Stomach smooth muscle (tissue), 2 donors: ENCODE results near the gene CAPS.

Source experiments
- H3K27ac ChIP-seq: one replicate; pipeline ENCODE4 v1.7.0; 2013; ENCODE audit warnings: mild to moderate bottlenecking, low read length, inconsistent platforms
- H3K27me3 ChIP-seq, 2 donors: one replicate each; pipeline ENCODE4 v1.7.0; 2013; ENCODE audit warnings: low read length in 2 of 2; ENCODE audit not compliant: insufficient read depth in 2 of 2, control insufficient read depth in 1 of 2
- H3K36me3 ChIP-seq, 2 donors: one replicate each; pipeline ENCODE4 v1.7.0; 2013; ENCODE audit warnings: low read length in 2 of 2; ENCODE audit not compliant: control insufficient read depth in 2 of 2, insufficient read depth in 2 of 2
- H3K4me1 ChIP-seq: one replicate; pipeline ENCODE4 v1.7.0; 2013; ENCODE audit warnings: low read length; ENCODE audit not compliant: control insufficient read depth, insufficient read depth
- H3K4me3 ChIP-seq, 2 donors: one replicate each; pipeline ENCODE4 v1.7.0; 2013; ENCODE audit warnings: low read length in 2 of 2
- H3K9ac ChIP-seq, 2 donors: one replicate each; pipeline ENCODE4 v1.7.0; 2013; ENCODE audit warnings: low read length in 2 of 2, mild to moderate bottlenecking in 1 of 2
- H3K9me3 ChIP-seq, 2 donors: one replicate each; pipeline ENCODE4 v1.7.0; 2013; ENCODE audit warnings: low read length in 2 of 2; ENCODE audit not compliant: control insufficient read depth in 2 of 2
- donor health status: healthy.
- donor health status: Pancreatic carcinoma.

CAPS gene

DNA sequence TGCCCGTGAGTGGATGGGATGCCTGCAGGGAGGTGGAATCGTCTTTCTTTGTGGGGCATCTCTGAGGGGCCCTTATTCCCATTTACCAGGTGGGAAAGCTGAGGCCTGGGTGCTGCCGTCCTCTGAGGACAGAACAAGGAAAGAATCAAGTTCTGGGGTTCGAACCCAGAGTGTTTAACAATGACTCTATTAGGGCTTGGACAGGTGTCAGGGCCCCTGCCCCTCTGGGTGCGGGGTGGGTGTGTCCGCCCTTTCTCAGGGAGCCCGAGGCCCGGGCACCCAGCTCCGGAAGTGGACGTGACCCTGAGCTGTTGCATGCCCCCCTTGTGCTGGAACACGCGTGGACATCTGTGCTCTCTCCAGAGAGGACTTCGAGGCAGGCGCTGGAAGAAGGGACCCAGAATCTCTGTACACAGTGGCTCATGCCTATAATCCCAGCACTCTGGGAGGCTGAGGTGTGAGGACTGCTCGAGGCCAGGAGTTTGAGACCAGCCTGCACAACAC is 21.2 kb upstream of the CAPS start:
- Histone ChIP-seq H3K4me1 (peaks cover 25% of the 10 kb centered on the region), H3K27ac (no peak overlapping the region), H3K9me3 (no peaks in the 10 kb centered on the region), H3K27me3 (no peaks in the 10 kb centered on the region), H3K9ac (no peak overlapping the region), H3K4me3 (no peak overlapping the region), H3K36me3 (peaks cover 6 to 15% of the 10 kb centered on the region in 2 donors)

DNA sequence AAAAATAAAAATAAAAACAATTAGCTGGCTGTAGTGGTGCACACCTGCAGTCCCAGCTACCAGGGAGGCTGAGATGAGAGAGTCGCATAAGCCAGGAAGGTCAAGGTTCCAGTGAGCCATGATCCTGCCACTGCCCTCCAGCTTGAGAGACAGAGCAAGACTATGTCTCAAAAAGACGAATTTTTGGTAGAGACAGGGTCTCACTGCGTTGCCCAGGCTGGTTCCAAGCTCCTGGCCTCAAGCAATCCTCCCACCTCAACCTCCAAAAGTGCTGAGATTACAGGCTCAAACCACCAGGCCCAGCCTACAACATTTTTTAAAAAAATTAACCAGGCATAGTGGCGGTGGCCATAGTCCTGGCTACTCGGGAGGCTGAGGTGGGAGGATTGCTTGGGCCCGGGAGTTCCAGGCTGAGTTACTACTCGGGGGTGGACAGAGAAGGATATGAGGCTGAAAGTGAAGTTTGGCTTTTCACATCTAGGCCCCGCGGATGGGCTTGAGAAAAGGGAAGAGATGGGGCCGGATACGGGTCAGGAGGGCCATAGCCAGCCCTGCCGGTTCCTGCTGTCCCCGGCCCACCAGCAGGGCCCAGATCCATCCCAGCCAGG is 20.7 kb upstream of the CAPS start:
- Histone ChIP-seq H3K36me3 (peaks cover 6 to 15% of the 10 kb centered on the region in 2 donors), H3K4me3 (no peak overlapping the region), H3K27me3 (no peaks in the 10 kb centered on the region), H3K27ac (no peak overlapping the region), H3K9me3 (no peaks in the 10 kb centered on the region), H3K9ac (no peak overlapping the region), H3K4me1 (peaks cover 25% of the 10 kb centered on the region)

DNA sequence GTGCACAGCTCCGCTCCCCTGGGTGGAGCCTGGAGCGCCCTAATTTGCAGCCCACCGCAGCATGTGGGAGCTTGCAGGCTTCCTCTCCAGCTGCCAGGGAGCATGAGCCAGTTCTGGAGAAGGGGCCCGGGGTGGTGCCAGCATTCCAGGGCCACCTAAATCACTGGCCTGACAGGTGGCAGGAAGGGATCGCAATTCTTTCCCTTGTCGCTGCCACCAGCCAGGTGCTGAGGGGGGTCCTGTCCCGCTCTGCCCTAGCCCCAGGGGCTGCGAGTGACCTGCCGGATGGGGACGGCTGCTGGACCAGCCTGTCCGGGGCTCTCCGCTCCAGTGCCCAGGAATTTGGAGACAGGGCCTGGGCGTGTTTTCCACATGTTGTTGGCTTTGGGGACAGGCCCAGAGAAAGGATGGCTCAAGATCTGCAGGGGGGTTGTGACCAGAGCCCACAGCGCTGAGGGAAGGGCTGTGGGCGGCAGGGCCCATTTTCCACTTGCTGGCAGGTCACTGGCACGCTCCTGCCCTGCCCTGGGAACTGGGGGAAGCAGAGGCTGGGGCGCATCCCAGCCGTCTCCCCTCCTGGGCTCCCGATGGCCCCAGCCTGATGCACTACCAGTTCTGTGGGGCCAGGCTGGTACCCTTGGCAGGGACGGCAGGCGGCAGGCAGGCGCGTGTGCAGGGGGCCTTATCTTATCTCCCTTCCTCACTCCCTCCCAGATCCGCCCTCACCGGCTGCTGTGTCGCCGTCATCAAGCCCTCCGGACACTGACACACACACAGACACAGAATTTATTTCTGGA is 19.9 kb upstream of the CAPS start:
- Histone ChIP-seq H3K9ac (no peak overlapping the region), H3K4me3 (no peak overlapping the region), H3K27ac (no peak overlapping the region), H3K9me3 (no peaks in the 10 kb centered on the region), H3K4me1 (peaks cover 25% of the 10 kb centered on the region), H3K36me3 (peaks cover 6 to 15% of the 10 kb centered on the region in 2 donors), H3K27me3 (no peaks in the 10 kb centered on the region)

DNA sequence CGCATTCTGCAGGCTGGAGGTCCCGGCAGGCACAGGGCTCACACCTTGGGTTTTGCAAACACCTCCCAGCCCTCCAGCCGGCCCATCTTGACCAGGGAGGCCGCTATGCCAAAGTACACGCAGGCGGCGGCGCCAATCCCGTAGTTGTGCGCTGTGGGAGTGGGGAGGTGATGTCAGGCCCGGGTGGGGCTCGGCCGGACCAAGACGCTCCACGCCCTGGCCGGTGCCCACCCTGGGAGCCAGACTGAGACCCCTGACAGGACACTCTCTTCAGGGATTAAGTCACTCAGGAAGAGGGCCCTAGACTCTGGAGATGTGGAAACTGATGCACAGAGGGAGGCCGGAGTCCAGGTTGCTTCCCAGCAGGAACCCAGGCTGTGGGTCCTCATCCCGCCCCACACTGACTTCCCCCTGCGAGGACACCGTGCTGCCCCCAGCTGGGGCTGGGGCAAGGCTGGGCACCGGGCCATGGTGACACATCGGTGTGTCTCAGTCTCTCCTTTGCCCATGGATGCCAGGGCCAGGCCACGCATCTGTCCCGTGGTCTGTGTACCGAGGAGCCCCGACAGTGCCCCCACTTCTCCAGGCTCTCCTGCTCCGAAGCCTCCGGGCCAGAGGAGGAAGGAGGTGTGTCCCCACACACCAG is 19.2 kb upstream of the CAPS start:
- Histone ChIP-seq H3K4me3 (no peak overlapping the region), H3K9me3 (no peaks in the 10 kb centered on the region), H3K27ac (peak overlapping the region; percentile 11), H3K9ac (no peak overlapping the region), H3K36me3 (peaks cover 6 to 15% of the 10 kb centered on the region in 2 donors), H3K4me1 (peaks cover 18% of the 10 kb centered on the region), H3K27me3 (no peaks in the 10 kb centered on the region)

DNA sequence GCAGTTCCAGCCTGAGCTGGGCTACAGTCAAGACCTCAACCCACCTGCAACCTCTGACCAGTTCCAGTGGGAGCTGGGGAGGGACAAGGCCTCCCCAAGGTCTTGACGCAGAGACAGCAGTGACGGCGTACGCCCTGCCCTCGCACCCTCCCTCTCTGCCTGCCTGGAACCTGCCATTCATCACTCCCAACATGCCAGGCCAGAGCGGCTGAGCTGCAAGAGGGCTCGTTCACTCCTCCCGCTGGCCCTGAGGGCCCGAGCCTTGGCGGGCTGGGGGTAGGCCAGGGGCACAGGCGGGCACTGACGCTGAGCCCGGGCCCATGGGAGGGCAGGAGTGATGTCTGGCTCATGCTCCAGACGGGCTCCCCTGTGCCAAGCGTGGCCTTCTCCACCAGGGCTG is 18.6 kb upstream of the CAPS start:
- no peaks in the 10 kb centered on the region for H3K9me3 ChIP-seq
- H3K4me3 ChIP-seq, result no peak overlapping the region
- peaks cover 11 to 16% of the 10 kb centered on the region in 2 donors for H3K36me3 ChIP-seq
- no peak overlapping the region for H3K9ac ChIP-seq
- H3K27me3 ChIP-seq, result no peaks in the 10 kb centered on the region
- H3K27ac ChIP-seq, result peak overlapping the region; percentile 11
- H3K4me1 ChIP-seq, result peaks cover 13% of the 10 kb centered on the region

DNA sequence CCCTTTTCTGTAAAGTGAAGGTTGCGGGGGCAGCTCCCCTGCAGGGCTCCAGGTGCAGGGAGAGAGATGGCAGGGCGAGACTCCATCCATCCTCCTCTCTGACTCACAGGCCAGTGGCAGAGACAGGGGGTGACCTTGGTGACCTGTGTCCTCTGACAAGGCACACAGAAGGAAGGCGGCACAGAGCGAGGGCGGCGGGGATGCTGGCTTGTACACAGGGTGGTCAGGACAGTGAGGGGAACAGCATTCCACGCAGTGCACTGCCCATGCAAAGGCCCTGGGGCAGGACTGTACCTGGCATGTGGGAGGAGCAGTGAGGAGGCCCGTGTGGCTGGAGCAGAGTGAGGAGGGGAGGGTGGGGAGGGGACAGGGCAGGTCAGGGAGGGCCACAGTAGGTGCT is 18.2 kb upstream of the CAPS start:
- Histone ChIP-seq H3K27ac (no peak overlapping the region), H3K4me3 (no peak overlapping the region), H3K9ac (no peak overlapping the region), H3K36me3 (peaks cover 12 to 17% of the 10 kb centered on the region in 2 donors), H3K4me1 (peaks cover 13% of the 10 kb centered on the region), H3K9me3 (no peaks in the 10 kb centered on the region), H3K27me3 (no peaks in the 10 kb centered on the region)

DNA sequence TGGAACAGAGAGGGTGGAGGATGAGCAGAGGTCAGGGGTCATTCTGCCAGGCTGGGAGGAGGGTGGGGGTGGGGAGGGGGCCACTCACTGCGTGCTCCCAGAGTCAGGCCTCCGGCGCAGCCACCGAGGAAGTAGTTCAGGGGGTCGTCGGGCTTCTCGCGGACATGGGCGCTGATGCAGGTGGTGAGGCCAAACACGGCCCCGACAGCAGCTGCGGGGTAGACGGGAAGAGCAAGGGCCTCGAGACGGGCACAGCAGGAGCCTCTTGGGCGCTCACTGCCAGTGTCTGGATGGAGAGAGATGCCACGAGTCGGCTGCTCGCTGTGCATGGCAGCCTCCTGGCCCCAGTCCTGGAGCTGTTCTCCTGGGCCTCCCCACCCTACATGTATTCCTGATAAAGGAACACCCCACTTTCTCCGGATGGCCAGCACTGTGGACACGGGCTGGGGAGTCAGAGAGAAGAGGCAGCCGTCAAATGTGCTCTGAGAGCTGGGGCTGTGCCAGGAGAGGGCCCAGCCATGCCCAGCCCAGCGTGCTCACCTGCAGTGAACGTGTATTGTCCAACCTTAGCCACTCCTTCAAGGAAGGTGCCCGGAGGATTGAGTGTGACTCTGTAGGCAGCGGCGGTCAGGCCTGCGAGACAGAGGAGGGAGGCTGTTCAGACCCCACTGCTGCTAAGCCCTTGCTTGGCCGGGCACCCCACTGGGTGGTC is 17.5 kb upstream of the CAPS start:
- Histone ChIP-seq H3K9ac (no peak overlapping the region), H3K9me3 (no peaks in the 10 kb centered on the region), H3K4me3 (no peak overlapping the region), H3K36me3 (peaks cover 15 to 21% of the 10 kb centered on the region in 2 donors), H3K4me1 (peaks cover 12% of the 10 kb centered on the region), H3K27me3 (no peaks in the 10 kb centered on the region), H3K27ac (no peak overlapping the region)

DNA sequence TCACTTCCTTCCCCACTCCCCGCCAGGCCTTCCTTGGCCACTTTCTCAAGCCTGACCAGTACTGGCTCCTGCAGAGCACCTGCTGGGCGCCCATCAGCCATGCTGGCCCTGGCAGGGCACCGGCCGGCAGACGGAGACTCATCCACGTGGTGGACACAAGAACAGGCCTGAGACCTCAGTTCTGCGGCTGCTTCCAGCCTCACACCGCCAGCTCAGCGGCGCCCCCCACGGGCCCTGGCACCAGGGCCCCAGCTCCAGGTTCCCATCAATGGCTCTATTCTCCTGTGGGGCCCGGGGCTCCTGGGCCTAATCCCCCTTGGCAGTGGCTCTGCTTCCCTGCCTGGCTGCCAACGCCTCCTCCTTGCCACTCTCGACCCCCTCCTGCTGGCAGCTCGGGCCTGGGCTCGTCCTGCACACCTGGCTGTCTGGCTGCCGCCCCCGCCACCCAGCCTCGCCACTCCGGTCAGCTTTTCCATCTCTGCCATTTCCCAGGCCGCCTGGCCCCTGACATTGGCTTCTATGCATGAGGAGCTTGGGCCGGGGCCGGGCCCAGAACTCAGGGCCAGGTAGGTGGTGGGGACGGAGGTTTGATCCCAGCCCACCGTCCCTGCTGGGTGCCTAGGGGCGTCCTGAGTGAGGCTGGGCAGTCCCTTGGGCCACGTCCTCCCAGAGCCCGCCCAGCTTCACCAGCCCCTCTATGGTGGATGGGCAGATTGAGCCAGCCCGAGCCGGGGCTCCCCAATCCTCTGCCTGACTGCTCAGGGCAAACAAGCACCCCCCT is 16.7 kb upstream of the CAPS start:
- H3K9ac ChIP-seq, result no peak overlapping the region
- no peak overlapping the region for H3K27ac ChIP-seq
- peaks cover 8% of the 10 kb centered on the region for H3K4me1 ChIP-seq
- no peak overlapping the region for H3K4me3 ChIP-seq
- H3K9me3 ChIP-seq, result no peaks in the 10 kb centered on the region
- H3K27me3 ChIP-seq, result no peaks in the 10 kb centered on the region
- peaks cover 15 to 21% of the 10 kb centered on the region in 2 donors for H3K36me3 ChIP-seq

DNA sequence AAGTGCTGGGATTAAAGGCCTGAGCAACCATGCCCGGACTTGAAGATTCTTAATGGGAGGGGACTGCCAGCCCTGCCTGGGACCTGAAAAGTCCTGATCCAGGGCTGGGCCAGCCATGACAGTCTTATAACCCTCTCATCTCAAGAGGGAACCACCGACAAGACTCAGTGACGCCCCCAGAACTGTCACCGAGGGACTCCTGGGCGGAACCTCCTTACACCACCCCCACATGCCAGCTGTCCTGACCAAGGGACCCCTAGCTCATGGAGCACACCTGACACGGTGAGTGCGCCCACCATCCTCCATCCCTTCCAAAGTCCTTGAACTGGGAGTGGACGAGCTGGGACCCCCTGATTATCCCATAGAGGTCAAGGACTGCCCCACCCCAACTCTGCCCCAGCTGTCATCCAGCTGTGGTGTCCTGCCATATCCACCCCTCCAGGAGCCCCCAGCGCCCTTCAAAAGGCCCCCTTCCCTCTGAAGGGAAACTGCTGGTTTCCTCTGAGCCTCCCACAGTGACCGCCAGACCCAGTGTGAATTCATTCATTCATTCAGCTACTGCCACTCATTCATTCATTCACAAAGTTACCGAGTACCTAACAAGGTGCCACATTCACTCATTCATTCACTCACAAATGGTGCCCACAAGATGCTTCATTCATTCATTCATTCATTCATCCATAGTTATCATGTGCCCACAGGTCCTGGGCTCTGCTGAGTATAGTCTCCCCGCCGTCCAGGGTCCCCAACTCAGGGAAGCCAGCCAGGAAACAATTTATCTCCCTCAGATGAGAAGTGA is 14.1 kb upstream of the CAPS start:
- Histone ChIP-seq H3K4me1 (peaks cover 26% of the 10 kb centered on the region), H3K9ac (no peak overlapping the region), H3K4me3 (no peak overlapping the region), H3K27ac (no peak overlapping the region), H3K36me3 (peaks cover 15 to 18% of the 10 kb centered on the region in 2 donors), H3K9me3 (no peaks in the 10 kb centered on the region), H3K27me3 (no peaks in the 10 kb centered on the region)
